A673 (cell line): ENCODE data around the gene ZNRF3. TPM values are rescaled to one million over a fixed set of nuclear protein-coding genes. Genes with fewer than 3 reads are reported as not detected.

Experiments used
- BruUV-seq: library from RNA; stranded (reverse); fragments of 400-500 nt; replicated peaks from 2 replicates; lab custom pipeline; 2021; lab: Mats Ljungman, UMichigan
- CTCF ChIA-PET: fragments of 300-600 bp; sonication (Branson Sonifier 250); formaldehyde crosslinking; loops from one replicate; lab custom pipeline; 2022; ENCODE audit warnings: antibody characterized with exemption; lab: Charles Lee
- POLR2A ChIA-PET: fragments of 300-600 bp; sonication (Branson Sonifier 250); formaldehyde crosslinking; loops from one replicate; lab custom pipeline; 2022; ENCODE audit warnings: antibody characterized with exemption; ENCODE audit not compliant: low non-redundant PET; lab: Charles Lee
- DNase-seq: peaks from one replicate; pipeline ENCODE4 v3.0.0-alpha.2; 2015; ENCODE audit warnings: low spot score
- H3K27ac ChIP-seq: fragments of 200-600 bp; sonication (generic); 2 replicates; pipeline ENCODE4 v1.5.1; 2016; ENCODE audit warnings: mixed run types, low read depth, mild to moderate bottlenecking, mixed read lengths, antibody characterized with exemption, low read length; ENCODE audit not compliant: poor library complexity, severe bottlenecking
- H3K27me3 ChIP-seq: fragments of 200-600 bp; sonication (generic); replicated peaks from 2 replicates; pipeline ENCODE4 v1.6.1; 2017; ENCODE audit warnings: mixed run types, low read depth, mild to moderate bottlenecking, mixed read lengths, antibody characterized with exemption, low read length; ENCODE audit not compliant: insufficient read depth, poor library complexity
- H3K36me3 ChIP-seq: fragments of 200-600 bp; sonication (generic); 2 replicates; pipeline ENCODE4 v1.6.1; 2016; ENCODE audit warnings: mixed run types, mild to moderate bottlenecking, mixed read lengths, antibody characterized with exemption, low read length; ENCODE audit not compliant: insufficient read depth, poor library complexity, severe bottlenecking
- H3K4me1 ChIP-seq: fragments of 200-600 bp; sonication (generic); 2 replicates; pipeline ENCODE4 v1.6.1; 2017; ENCODE audit warnings: mixed run types, mild to moderate bottlenecking, mixed read lengths, antibody characterized with exemption, low read length; ENCODE audit not compliant: insufficient read depth, poor library complexity, severe bottlenecking
- H3K4me3 ChIP-seq: fragments of 200-600 bp; sonication (generic); 2 replicates; pipeline ENCODE4 v1.5.1; 2016; ENCODE audit warnings: low read depth, mixed run types, mild to moderate bottlenecking, mixed read lengths, low read length; ENCODE audit not compliant: poor library complexity, severe bottlenecking
- H3K9me3 ChIP-seq: fragments of 200-600 bp; sonication (generic); 2 replicates; pipeline ENCODE4 v1.6.1; 2016; ENCODE audit warnings: mixed run types, low read depth, mild to moderate bottlenecking, mixed read lengths, antibody characterized with exemption, low read length; ENCODE audit not compliant: poor library complexity, severe bottlenecking
- EZH2 ChIP-seq: fragments of 200-600 bp; sonication (generic); IDR thresholded peaks from 2 replicates; pipeline ENCODE4 v1.6.1; 2017; ENCODE audit warnings: borderline replicate concordance, low read depth, mild to moderate bottlenecking, mixed read lengths, antibody characterized with exemption, low read length; ENCODE audit not compliant: poor library complexity, severe bottlenecking
- intact Hi-C: fragments of 100-400 bp; cut with micrococcal nuclease; formaldehyde crosslinking; loops from one replicate; pipeline ENCODE4 v1.10.0; 2022; ENCODE audit not compliant: unreplicated experiment
- total RNA-seq: library from RNA; stranded (reverse); gene quantifications from 2 replicates; pipeline ENCODE4 v1.2.3, GENCODE V29; 2021
- TF ChIP-seq, protein P1 (sequence below): fragments of 300-800, 200-600 bp; sonication (generic); conservative IDR thresholded peaks from 2 replicates; pipeline ENCODE4 v1.5.1; 2017; ENCODE audit warnings: low read depth, mild to moderate bottlenecking, antibody characterized with exemption, low read length, moderate library complexity, mixed read lengths

ZNRF3 gene
- total RNA-seq, 1 experiment from 2014 or later: 11.9 TPM

DNA sequence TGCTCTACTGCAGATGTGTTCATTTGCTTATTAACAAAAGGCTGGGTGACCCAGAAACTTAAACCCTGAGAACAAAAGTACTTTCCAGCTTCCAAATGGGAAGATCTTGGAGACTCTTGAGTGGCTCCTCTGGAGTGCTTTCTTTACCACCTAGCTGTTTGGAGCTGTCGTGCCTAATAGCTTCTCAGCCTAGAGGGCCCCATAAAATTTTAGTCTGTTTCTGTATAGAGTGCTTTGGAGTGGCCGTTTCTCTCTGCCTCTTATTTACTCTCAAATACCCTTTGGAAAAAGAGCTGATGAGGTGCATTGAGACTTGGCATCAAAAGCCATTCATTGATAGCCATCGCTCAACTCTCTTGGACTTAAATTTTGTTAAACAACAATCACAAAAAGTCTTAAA, 50.7 kb downstream of the ZNRF3 start:
- CTCF ChIA-PET: no interaction called here
- intact Hi-C loops: no loop called here

GRCh38 chr22:28935140-28935539, 51.8 kb downstream of the ZNRF3 start:
- CTCF ChIA-PET: interaction anchor here (1.0 kb wide), 1 partner anchor 106 kb away, joined by 3 read pairs; no protein-coding TSS in a partner anchor
- Histone ChIP-seq H3K4me1 (peaks cover 16% of the 10 kb centered on the region), H3K27me3 (no peaks in the 10 kb centered on the region), H3K36me3 (no peaks in the 10 kb centered on the region), H3K27ac (no peak overlapping the region), H3K9me3 (no peaks in the 10 kb centered on the region), H3K4me3 (no peak overlapping the region)
- no peak for DNase-seq
- intact Hi-C loops: no loop called here
- BruUV-seq: no TSS peak
- no peak for TF ChIP-seq EZH2
- TF ChIP-seq, protein P1, sequence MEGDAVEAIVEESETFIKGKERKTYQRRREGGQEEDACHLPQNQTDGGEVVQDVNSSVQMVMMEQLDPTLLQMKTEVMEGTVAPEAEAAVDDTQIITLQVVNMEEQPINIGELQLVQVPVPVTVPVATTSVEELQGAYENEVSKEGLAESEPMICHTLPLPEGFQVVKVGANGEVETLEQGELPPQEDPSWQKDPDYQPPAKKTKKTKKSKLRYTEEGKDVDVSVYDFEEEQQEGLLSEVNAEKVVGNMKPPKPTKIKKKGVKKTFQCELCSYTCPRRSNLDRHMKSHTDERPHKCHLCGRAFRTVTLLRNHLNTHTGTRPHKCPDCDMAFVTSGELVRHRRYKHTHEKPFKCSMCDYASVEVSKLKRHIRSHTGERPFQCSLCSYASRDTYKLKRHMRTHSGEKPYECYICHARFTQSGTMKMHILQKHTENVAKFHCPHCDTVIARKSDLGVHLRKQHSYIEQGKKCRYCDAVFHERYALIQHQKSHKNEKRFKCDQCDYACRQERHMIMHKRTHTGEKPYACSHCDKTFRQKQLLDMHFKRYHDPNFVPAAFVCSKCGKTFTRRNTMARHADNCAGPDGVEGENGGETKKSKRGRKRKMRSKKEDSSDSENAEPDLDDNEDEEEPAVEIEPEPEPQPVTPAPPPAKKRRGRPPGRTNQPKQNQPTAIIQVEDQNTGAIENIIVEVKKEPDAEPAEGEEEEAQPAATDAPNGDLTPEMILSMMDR: no peak
- POLR2A ChIA-PET: no interaction called here

More for the DNA sequence above, 50.7 kb downstream of the ZNRF3 start:
- DNase-seq: no peak
- H3K4me1 ChIP-seq: peaks cover 13% of the 10 kb centered on the region
- no peaks in the 10 kb centered on the region for H3K27me3 ChIP-seq
- BruUV-seq: no TSS peak
- H3K36me3 ChIP-seq: no peaks in the 10 kb centered on the region
- POLR2A ChIA-PET: interaction anchor here (0.5 kb wide), 1 partner anchor 64 kb away, joined by 6 read pairs; no protein-coding TSS in a partner anchor
- no peaks in the 10 kb centered on the region for H3K9me3 ChIP-seq
- H3K27ac ChIP-seq: no peak overlapping the region
- TF ChIP-seq, protein P1: no peak
- TF ChIP-seq EZH2: no peak
- H3K4me3 ChIP-seq: no peak overlapping the region

GRCh38 chr22:28935713-28936112, 52.3 kb downstream of the ZNRF3 start:
- intact Hi-C loops: no loop called here
- no peak for TF ChIP-seq EZH2
- TF ChIP-seq, protein P1: peak; percentile 44
- no TSS peak for BruUV-seq
- H3K27me3 ChIP-seq: no peaks in the 10 kb centered on the region
- no peak overlapping the region for H3K27ac ChIP-seq
- ChIA-PET CTCF (no interaction called here), POLR2A (no interaction called here)
- H3K4me3 ChIP-seq: no peak overlapping the region
- DNase-seq: no peak
- H3K9me3 ChIP-seq: no peaks in the 10 kb centered on the region
- H3K36me3 ChIP-seq: no peaks in the 10 kb centered on the region
- peaks cover 15% of the 10 kb centered on the region for H3K4me1 ChIP-seq
